Fibroblast of the conjunctiva (primary cell): ENCODE data around the gene TNFSF11.
"Not testable (repeated sequence)": the region's sequence is repeated elsewhere in the genome, so short reads cannot be mapped to it uniquely, and the experiment has no call there.

Experiments
- DNase-seq: peaks from one replicate; pipeline ENCODE4 v3.0.0-alpha.2; 2010; ENCODE audit warnings: low read depth

The TNFSF11 gene

DNA sequence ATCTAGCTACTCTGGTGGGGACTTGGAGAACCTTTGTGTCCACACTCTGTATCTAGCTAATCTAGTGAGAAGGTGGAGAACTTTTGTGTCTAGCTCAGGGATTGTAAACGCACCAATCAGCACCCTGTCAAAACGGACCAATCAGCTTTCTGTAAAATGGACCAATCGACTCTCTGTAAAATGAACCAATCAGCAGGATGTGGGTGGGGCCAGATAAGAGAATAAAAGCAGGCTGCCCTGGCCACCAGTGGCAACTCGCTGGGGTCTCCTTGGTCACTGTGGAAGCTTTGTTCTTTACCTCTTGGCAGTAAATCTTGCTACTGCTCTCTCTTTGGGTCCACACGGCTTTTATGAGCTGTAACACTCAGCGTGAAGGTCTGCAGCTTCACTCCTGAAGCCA lies 13.6 kb upstream of the TNFSF11 start:
- not testable (repeated sequence) for DNase-seq

GRCh38 chr13:42561752-42562467 lies 12.0 kb upstream of the TNFSF11 start:
- no peak for DNase-seq

GRCh38 chr13:42567906-42568305 lies 6.0 kb upstream of the TNFSF11 start:
- no peak for DNase-seq

DNA sequence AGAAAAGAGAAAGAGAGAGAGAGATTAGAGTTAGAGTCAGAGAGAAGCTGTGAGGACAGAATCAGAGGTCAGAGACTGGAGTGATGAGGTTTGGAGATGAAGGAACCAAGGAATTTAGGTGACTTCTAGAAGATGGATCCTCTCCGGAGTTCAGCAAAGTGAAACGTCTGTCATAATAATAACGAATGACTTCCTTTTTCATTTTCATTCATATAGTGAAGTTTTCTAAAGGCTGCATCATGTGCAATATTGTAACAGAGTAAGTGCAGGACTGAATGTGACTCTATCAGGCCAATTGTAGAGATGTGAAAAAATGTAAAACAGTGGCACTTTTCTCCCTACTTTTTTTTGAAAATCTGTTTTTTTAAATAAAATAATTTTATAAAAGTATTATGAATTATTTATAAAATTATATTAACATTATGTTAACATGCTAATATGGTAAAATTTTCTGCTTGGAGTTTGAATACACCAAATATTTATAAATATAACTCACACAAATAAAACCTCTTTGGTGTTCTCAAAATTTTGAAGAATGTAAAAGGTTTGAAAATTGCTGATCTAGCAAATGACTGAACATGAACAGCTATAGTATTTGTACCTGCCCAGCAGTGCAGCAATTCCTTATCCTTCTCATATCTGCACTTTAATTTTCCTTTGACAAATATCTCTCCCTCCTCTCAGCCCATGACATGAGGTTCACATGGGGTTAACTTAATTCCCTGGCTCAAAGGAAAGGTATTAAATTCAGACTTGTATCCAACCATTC lies 4.2 kb upstream of the TNFSF11 start:
- DNase-seq = no peak

GRCh38 chr13:42571895-42572294 lies 2.1 kb upstream of the TNFSF11 start:
- no peak for DNase-seq

DNA sequence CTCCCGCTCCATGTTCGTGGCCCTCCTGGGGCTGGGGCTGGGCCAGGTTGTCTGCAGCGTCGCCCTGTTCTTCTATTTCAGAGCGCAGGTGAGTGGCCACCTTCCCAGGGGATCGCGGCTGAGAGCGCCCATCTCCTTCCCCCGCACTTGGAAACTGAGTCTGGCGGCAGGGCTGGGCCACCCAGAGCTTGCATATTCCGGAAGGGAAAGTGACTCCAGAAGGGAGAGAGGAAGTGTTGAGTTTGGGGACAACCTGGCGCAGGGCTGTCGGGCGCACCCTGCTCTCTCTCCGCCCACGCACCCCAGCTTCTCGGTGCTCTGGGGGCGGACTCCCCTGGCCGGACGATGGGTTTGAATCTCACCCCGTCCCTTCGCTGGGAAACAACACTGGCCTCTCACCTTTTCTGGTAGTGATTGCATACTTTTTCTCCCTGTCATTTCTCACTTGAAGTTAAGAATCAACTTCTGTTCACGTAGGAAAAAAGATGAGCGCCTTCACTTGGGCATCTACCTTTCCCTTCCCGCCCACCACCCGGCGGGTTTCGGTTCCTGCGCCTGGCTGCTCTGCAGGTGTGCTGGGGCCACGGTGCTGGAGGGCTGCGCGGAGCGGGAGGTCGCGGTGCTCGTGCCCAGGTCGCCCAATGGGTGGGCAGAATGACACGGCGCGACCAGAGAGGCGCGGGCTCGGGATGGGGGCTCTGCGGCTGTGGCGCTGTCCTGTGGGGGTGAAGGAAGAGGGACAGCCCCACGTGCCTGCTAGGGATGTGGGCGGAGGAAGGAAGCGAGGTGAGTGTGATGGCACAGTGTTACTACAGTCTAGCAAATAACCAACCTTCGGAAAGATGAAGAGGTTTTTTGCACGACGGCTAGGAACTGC lies 721 bp downstream of the TNFSF11 start:
- DNase-seq = no peak

GRCh38 chr13:42575938-42576337 lies 2.0 kb downstream of the TNFSF11 start:
- no peak for DNase-seq

- no peak for DNase-seq
Observed at GRCh38 chr13:42577538-42577937, 3.6 kb downstream of the TNFSF11 start.

- no peak for DNase-seq
Observed at GRCh38 chr13:42580644-42581043, 6.7 kb downstream of the TNFSF11 start.

GRCh38 chr13:42581427-42581826 lies 7.5 kb downstream of the TNFSF11 start:
- DNase-seq = no peak

- DNase-seq = no peak
Observed at GRCh38 chr13:42591602-42592001, 17.6 kb downstream of the TNFSF11 start.

- no peak for DNase-seq
Observed at GRCh38 chr13:42592915-42593900, 19.3 kb downstream of the TNFSF11 start.

DNA sequence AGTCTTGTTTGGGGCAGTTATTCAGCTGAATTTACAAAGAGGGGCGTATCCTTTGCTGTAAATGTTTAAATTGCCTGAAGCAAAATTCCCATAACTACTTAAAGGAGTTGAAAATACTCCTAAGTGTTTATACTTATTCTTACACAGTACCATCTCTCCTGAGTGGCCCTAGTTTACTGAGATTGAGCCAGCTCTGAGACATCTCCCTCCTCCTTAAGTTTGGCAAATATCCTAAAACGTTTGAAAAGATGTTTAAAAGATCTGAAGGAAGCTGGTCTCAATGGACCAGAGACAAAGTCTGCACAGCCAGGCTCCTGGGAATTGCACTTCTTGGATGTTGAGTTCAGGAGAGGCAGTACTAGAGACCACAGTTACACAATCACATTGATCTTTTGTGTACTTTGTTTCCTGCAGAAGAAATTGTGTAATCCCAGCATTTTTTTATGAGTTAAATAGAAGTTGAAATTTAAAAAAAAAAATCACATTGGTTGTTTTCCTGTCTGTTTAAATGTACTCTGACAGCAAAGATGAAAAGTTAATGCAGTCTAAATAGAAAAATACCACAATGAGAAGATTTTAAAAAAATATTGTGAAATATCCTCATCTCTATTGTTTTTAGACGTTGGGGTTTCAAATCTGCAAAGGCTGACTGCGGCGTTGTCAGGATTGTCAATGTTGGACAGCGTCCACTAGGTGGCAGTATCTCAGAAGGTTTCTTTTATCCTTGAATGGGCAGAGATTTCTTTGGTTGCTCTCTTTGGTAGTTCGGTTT lies 20.7 kb downstream of the TNFSF11 start:
- DNase-seq = peak; percentile 86

DNA sequence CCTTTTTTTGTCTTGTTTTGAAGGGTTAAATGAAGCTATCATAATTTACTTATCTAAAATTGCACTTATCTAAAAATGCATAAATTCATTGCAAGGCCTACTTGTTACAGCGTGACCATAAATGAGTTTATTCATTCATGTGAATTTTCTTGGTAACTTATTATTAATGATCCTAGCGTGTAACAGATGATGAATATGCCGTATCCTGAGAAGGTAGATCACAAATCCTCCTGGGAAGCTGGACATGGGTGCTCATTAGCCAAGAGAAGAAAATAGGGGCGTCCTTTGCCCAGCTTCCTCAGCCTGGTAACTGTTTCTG lies 21.3 kb downstream of the TNFSF11 start:
- no peak for DNase-seq

- DNase-seq = no peak
Observed at GRCh38 chr13:42597505-42597904, 23.6 kb downstream of the TNFSF11 start.

DNA sequence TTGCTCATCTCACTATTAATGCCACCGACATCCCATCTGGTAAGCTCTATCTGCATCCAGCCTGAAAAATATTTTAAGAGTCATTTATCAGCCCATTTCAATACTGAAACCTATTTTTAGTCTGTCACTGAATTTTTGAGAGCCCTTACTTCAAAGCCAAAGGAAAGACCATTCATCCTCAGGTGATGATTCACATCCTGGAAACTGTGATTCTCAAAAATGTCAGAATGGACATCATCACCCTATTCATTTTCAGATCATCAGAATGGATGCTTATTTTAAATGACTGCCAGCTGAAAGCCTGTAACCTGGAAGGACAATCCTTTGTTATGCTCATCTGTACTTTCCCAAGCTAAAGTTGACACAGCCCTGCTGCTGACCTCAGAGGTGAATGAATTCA lies 27.0 kb downstream of the TNFSF11 start:
- DNase-seq = no peak

GRCh38 chr13:42602906-42603305 lies 29.0 kb downstream of the TNFSF11 start:
- DNase-seq = no peak

GRCh38 chr13:42603571-42603970 lies 29.6 kb downstream of the TNFSF11 start:
- no peak for DNase-seq

DNA sequence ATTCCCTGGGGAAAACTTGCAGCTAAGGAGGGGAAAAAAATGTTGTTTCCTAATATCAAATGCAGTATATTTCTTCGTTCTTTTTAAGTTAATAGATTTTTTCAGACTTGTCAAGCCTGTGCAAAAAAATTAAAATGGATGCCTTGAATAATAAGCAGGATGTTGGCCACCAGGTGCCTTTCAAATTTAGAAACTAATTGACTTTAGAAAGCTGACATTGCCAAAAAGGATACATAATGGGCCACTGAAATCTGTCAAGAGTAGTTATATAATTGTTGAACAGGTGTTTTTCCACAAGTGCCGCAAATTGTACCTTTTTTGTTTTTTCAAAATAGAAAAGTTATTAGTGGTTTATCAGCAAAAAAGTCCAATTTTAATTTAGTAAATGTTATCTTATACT lies 33.6 kb downstream of the TNFSF11 start:
- DNase-seq = no peak

- DNase-seq = no peak
Observed at GRCh38 chr13:42610649-42611048, 36.7 kb downstream of the TNFSF11 start.
